Measurements from ENCODE around the gene PTBP3. TPM values are rescaled to one million over a fixed set of nuclear protein-coding genes. Genes with fewer than 3 reads are reported as not detected.

PTBP3 gene
- total RNA-seq, 1 donor from 2014 or later: 58.9 TPM

- Histone ChIP-seq H3K27me3 (no peaks in the 10 kb centered on the region), H3K27ac (no peak overlapping the region), H3K4me3 (no peak overlapping the region), H3K36me3 (peaks cover 0 to 3% of the 10 kb centered on the region in 2 donors), H3K9me3 (no peaks in the 10 kb centered on the region), H3K4me1 (no peaks in the 10 kb centered on the region)
- DNase-seq (ENCODE audit: extremely low spot score in 2 of 2): no peak
- intact Hi-C loops (cut with DNase I): no loop called here
- TF ChIP-seq POLR2AphosphoS5 (IDR thresholded peaks at IDR 0.05; ENCODE audit: insufficient read depth in 1 of 2, low read depth in 1 of 2): no peak
- no peak for TF ChIP-seq POLR2A (IDR thresholded peaks at IDR 0.05)
- no peak for TF ChIP-seq CTCF (IDR thresholded peaks at IDR 0.05)
These were observed 84.1 kb downstream of the PTBP3 start for GRCh38 chr9:112249277-112249676.

GRCh38 chr9:112248722-112249121 is 84.7 kb downstream of the PTBP3 start:
- H3K9me3 ChIP-seq: no peaks in the 10 kb centered on the region
- peaks cover 0 to 3% of the 10 kb centered on the region in 2 donors for H3K36me3 ChIP-seq
- no peak for DNase-seq (ENCODE audit: extremely low spot score in 2 of 2)
- no peak overlapping the region for H3K27ac ChIP-seq
- no peaks in the 10 kb centered on the region for H3K4me1 ChIP-seq
- TF ChIP-seq POLR2A (IDR thresholded peaks at IDR 0.05) (no peak), CTCF (IDR thresholded peaks at IDR 0.05) (no peak), POLR2AphosphoS5 (IDR thresholded peaks at IDR 0.05; ENCODE audit: insufficient read depth in 1 of 2, low read depth in 1 of 2) (no peak)
- no peaks in the 10 kb centered on the region for H3K27me3 ChIP-seq
- no peak overlapping the region for H3K4me3 ChIP-seq
- intact Hi-C loops (cut with DNase I): no loop called here

- H3K27me3 ChIP-seq: no peaks in the 10 kb centered on the region
- H3K36me3 ChIP-seq: peaks cover 0 to 3% of the 10 kb centered on the region in 2 donors
- no peak overlapping the region for H3K27ac ChIP-seq
- intact Hi-C loops (cut with DNase I): no loop called here
- H3K9me3 ChIP-seq: no peaks in the 10 kb centered on the region
- TF ChIP-seq POLR2A (IDR thresholded peaks at IDR 0.05): no peak
- TF ChIP-seq POLR2AphosphoS5 (IDR thresholded peaks at IDR 0.05; ENCODE audit: insufficient read depth in 1 of 2, low read depth in 1 of 2): no peak
- no peak for TF ChIP-seq CTCF (IDR thresholded peaks at IDR 0.05)
- no peak for DNase-seq (ENCODE audit: extremely low spot score in 2 of 2)
- no peaks in the 10 kb centered on the region for H3K4me1 ChIP-seq
- H3K4me3 ChIP-seq: no peak overlapping the region
These were observed 86.3 kb downstream of the PTBP3 start for GRCh38 chr9:112247090-112247489.

- Histone ChIP-seq H3K4me1 (no peaks in the 10 kb centered on the region), H3K27me3 (no peaks in the 10 kb centered on the region), H3K27ac (no peak overlapping the region), H3K36me3 (peaks cover 0 to 3% of the 10 kb centered on the region in 2 donors), H3K4me3 (no peak overlapping the region), H3K9me3 (no peaks in the 10 kb centered on the region)
- intact Hi-C loops (cut with DNase I): no loop called here
- TF ChIP-seq POLR2A (IDR thresholded peaks at IDR 0.05): no peak
- no peak for TF ChIP-seq POLR2AphosphoS5 (IDR thresholded peaks at IDR 0.05; ENCODE audit: insufficient read depth in 1 of 2, low read depth in 1 of 2)
- TF ChIP-seq CTCF (IDR thresholded peaks at IDR 0.05): no peak
- no peak for DNase-seq (ENCODE audit: extremely low spot score in 2 of 2)
These were observed 88.3 kb downstream of the PTBP3 start for GRCh38 chr9:112245126-112245525.

- intact Hi-C loops (cut with DNase I): no loop called here
- TF ChIP-seq POLR2AphosphoS5 (IDR thresholded peaks at IDR 0.05; ENCODE audit: insufficient read depth in 1 of 2, low read depth in 1 of 2) (no peak), CTCF (IDR thresholded peaks at IDR 0.05) (no peak), POLR2A (IDR thresholded peaks at IDR 0.05) (no peak)
- Histone ChIP-seq H3K9me3 (no peaks in the 10 kb centered on the region), H3K36me3 (no peaks in the 10 kb centered on the region), H3K4me3 (no peak overlapping the region), H3K4me1 (no peaks in the 10 kb centered on the region), H3K27me3 (no peaks in the 10 kb centered on the region), H3K27ac (no peak overlapping the region)
- DNase-seq (ENCODE audit: extremely low spot score in 2 of 2): no peak
These were observed 91.1 kb downstream of the PTBP3 start for GRCh38 chr9:112242147-112242804.

All from vagina (tissue), 2 donors.